ENCODE results near the gene LCE7A. TPM values are rescaled to one million over a fixed set of nuclear protein-coding genes. Genes with fewer than 3 reads are reported as not detected.

LCE7A gene
- total RNA-seq, 1 donor from 2014 or later, result not detected

DNA sequence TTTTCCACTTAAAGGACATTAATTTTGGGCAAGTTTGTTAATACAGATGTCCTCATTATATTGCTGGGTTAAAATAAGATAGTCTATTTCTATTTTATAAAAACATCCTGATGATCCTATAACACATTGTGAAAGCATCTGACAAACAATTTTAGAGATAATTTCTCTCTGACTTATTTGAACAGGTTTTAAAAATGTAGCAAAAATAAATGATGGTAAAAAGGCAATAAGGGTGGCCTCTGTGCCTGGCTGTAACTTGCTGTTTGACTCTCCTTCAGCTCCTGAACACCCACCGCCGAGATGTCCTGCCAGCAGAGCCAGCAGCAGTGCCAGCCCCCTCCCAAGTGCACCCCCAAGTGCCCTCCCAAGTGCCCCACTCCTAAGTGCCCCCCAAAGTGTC, 32.6 kb upstream of the LCE7A start, which contains the start of gene LCE1A:
Gene LCE1A, plus strand, starts transcription at position 301 of the 400 bp plus-strand sequence. Its CDS starts 0 bp downstream, at position 301.
- Histone ChIP-seq H3F3A (ENCODE audit: low read depth) (no peaks in the 10 kb centered on the region), H3K27ac (no peak within 1 kb of the TSS), H3K27me3 (no peaks in the 10 kb centered on the region), H3K4me1 (no peaks in the 10 kb centered on the region), H3K36me3 (no peaks in the 10 kb centered on the region), H4K20me1 (ENCODE audit: low read depth) (no peaks in the 10 kb centered on the region), H3K4me3 (no peak within 1 kb of the TSS), H3K9me3 (ENCODE audit: low read depth) (peaks cover 17% of the 10 kb centered on the region), H2AFZ (replicated peaks) (no peak within 1 kb of the TSS), H3K4me2 (no peak within 1 kb of the TSS), H3K9ac (no peak within 1 kb of the TSS), H3K79me2 (ENCODE audit: low read depth) (no peaks in the 10 kb centered on the region)
- DNase-seq (ENCODE audit: low spot score), result no peak
- H3K27me3 Mint-ChIP-seq (ENCODE audit: insufficient read depth, low read depth), result no peaks in the 10 kb centered on the region
- H3K4me1 Mint-ChIP-seq, result no peaks in the 10 kb centered on the region
- H3K36me3 Mint-ChIP-seq, result no peaks in the 10 kb centered on the region
- TF ChIP-seq EZH2phosphoT487 (IDR thresholded peaks at IDR 0.05), result no peak
- no peak within 1 kb of the TSS for H3K27ac Mint-ChIP-seq
- H3K9me3 Mint-ChIP-seq, result peaks cover 12% of the 10 kb centered on the region
- H3K4me3 Mint-ChIP-seq, result no peak within 1 kb of the TSS

DNA sequence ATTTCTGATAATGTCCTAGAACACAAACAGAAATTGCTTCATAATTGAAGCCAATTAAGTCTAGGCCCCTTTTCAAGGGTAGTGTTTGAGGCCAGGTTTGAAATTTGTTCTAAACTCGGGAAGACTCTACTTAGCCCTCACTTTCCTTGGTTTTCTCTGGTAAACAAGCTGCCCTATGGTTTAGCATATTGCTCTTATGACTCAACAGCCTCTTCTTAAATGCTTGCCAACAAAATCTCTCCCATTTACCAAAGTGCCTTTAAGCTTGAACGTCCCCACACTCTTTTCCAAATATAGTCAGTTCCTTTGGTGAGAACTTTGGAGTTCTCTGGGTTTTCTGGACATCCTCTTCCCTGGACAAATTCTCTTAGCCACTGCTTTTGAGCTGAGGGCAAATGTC, 22.9 kb upstream of the LCE7A start:
- Histone ChIP-seq H3K4me2 (no peak overlapping the region), H2AFZ (replicated peaks) (no peak overlapping the region), H3K4me3 (no peak overlapping the region), H4K20me1 (ENCODE audit: low read depth) (no peaks in the 10 kb centered on the region), H3K9ac (no peak overlapping the region), H3F3A (ENCODE audit: low read depth) (no peaks in the 10 kb centered on the region), H3K9me3 (ENCODE audit: low read depth) (no peaks in the 10 kb centered on the region), H3K79me2 (ENCODE audit: low read depth) (no peaks in the 10 kb centered on the region), H3K27me3 (no peaks in the 10 kb centered on the region), H3K27ac (no peak overlapping the region), H3K4me1 (no peaks in the 10 kb centered on the region), H3K36me3 (no peaks in the 10 kb centered on the region)
- H3K36me3 Mint-ChIP-seq, result no peaks in the 10 kb centered on the region
- no peak overlapping the region for H3K4me3 Mint-ChIP-seq
- no peaks in the 10 kb centered on the region for H3K4me1 Mint-ChIP-seq
- peaks cover 6% of the 10 kb centered on the region for H3K9me3 Mint-ChIP-seq
- no peak for DNase-seq (ENCODE audit: low spot score)
- H3K27ac Mint-ChIP-seq, result no peak overlapping the region
- TF ChIP-seq, protein P1, sequence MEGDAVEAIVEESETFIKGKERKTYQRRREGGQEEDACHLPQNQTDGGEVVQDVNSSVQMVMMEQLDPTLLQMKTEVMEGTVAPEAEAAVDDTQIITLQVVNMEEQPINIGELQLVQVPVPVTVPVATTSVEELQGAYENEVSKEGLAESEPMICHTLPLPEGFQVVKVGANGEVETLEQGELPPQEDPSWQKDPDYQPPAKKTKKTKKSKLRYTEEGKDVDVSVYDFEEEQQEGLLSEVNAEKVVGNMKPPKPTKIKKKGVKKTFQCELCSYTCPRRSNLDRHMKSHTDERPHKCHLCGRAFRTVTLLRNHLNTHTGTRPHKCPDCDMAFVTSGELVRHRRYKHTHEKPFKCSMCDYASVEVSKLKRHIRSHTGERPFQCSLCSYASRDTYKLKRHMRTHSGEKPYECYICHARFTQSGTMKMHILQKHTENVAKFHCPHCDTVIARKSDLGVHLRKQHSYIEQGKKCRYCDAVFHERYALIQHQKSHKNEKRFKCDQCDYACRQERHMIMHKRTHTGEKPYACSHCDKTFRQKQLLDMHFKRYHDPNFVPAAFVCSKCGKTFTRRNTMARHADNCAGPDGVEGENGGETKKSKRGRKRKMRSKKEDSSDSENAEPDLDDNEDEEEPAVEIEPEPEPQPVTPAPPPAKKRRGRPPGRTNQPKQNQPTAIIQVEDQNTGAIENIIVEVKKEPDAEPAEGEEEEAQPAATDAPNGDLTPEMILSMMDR (IDR thresholded peaks at IDR 0.05), result no peak
- TF ChIP-seq EZH2 (IDR thresholded peaks at IDR 0.05), result no peak
- no peak for TF ChIP-seq EZH2phosphoT487 (IDR thresholded peaks at IDR 0.05)
- no peaks in the 10 kb centered on the region for H3K27me3 Mint-ChIP-seq (ENCODE audit: insufficient read depth, low read depth)

DNA sequence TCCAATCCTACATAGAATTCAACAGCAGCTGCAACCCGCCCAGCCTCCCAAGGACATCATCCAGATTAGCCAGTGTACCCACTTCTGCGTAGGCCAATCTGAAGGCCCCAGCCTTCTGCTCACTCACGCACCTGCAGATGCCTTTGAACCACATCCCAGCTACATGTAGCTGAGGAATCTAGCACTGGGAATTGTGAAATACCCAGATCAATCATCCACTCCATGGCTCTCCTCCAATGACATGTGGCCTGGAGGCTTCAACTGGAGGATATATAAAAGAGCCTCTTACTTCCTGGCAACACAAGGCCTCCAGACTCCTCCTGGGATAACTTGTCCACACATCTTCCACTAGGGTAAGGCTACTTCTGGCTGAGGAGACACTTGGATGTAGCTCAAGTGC, 17.2 kb upstream of the LCE7A start, which contains the start of gene LCE6A:
Gene LCE6A, plus strand, starts transcription at position 301 of the 400 bp plus-strand sequence. CDS start 665 bp downstream, outside the sequence.
- Histone ChIP-seq H2AFZ (replicated peaks) (no peak within 1 kb of the TSS), H3K27me3 (no peaks in the 10 kb centered on the region)

DNA sequence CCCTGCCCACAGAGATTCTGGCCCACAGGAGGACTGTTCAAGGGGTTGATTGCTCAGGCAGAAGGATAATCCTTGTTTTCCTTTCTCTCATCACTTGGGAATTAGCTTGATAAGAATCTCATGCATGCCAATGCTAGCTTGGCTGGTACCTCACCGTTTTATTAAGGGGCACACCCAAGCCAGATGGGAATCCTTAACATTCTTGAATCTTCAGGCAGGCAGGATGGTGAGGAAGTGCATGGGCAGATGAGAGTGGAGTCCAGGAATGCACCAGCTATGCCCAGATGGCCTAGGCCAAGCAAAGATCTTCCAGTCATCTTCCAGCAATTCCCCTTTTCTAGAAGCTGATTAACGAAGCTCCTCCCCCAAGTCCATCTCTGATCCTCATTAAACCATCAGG, 4.1 kb upstream of the LCE7A start:
- no peaks in the 10 kb centered on the region for H3K4me1 ChIP-seq
- DNase-seq (ENCODE audit: low spot score), result no peak
- H4K20me1 ChIP-seq (ENCODE audit: low read depth), result no peaks in the 10 kb centered on the region
- H3K9me3 ChIP-seq (ENCODE audit: low read depth), result peaks cover 20% of the 10 kb centered on the region
- Mint-ChIP-seq H3K27me3 (ENCODE audit: insufficient read depth, low read depth) (no peaks in the 10 kb centered on the region), H3K9me3 (peaks cover 13% of the 10 kb centered on the region), H3K4me3 (no peak overlapping the region), H3K36me3 (no peaks in the 10 kb centered on the region), H3K4me1 (no peaks in the 10 kb centered on the region), H3K27ac (no peak overlapping the region)
- no peaks in the 10 kb centered on the region for H3K27me3 ChIP-seq
- H3K9ac ChIP-seq, result no peak overlapping the region
- no peak overlapping the region for H3K4me3 ChIP-seq
- no peaks in the 10 kb centered on the region for H3K36me3 ChIP-seq
- no peak overlapping the region for H3K4me2 ChIP-seq
- TF ChIP-seq EZH2 (IDR thresholded peaks at IDR 0.05) (no peak), EZH2phosphoT487 (IDR thresholded peaks at IDR 0.05) (no peak)
- TF ChIP-seq, protein P1 (IDR thresholded peaks at IDR 0.05), result no peak
- no peaks in the 10 kb centered on the region for H3K79me2 ChIP-seq (ENCODE audit: low read depth)
- H2AFZ ChIP-seq (replicated peaks), result no peak overlapping the region
- H3F3A ChIP-seq (ENCODE audit: low read depth), result no peaks in the 10 kb centered on the region
- H3K27ac ChIP-seq, result no peak overlapping the region

More for the DNA sequence above, 17.2 kb upstream of the LCE7A start, which contains the start of gene LCE6A:
- H3K4me1 Mint-ChIP-seq, result no peaks in the 10 kb centered on the region
- Histone ChIP-seq H3K79me2 (ENCODE audit: low read depth) (no peaks in the 10 kb centered on the region), H3K4me2 (no peak within 1 kb of the TSS), H3K27ac (no peak within 1 kb of the TSS), H3K4me1 (no peaks in the 10 kb centered on the region), H3F3A (ENCODE audit: low read depth) (no peaks in the 10 kb centered on the region), H3K4me3 (no peak within 1 kb of the TSS), H4K20me1 (ENCODE audit: low read depth) (no peaks in the 10 kb centered on the region), H3K9me3 (ENCODE audit: low read depth) (peaks cover 11% of the 10 kb centered on the region), H3K9ac (no peak within 1 kb of the TSS), H3K36me3 (no peaks in the 10 kb centered on the region)
- H3K4me3 Mint-ChIP-seq, result no peak within 1 kb of the TSS
- DNase-seq (ENCODE audit: low spot score), result no peak
- TF ChIP-seq EZH2 (IDR thresholded peaks at IDR 0.05), result no peak
- TF ChIP-seq, protein P1 (IDR thresholded peaks at IDR 0.05), result no peak
- H3K9me3 Mint-ChIP-seq, result peaks cover 3% of the 10 kb centered on the region
- H3K36me3 Mint-ChIP-seq, result no peaks in the 10 kb centered on the region
- no peak within 1 kb of the TSS for H3K27ac Mint-ChIP-seq
- no peaks in the 10 kb centered on the region for H3K27me3 Mint-ChIP-seq (ENCODE audit: insufficient read depth, low read depth)

All from neural progenitor cell (in vitro differentiated cells).